ENCODE measurements around the gene MTURN.

Gene MTURN

GRCh38 chr7:30171766-30172447, 37.1 kb downstream of the MTURN start:
- H3K4me3 ChIP-seq (ENCODE audit: low read depth, low read length): no peak overlapping the region
- no peak for DNase-seq (ENCODE audit: low read depth)
- TF ChIP-seq, protein P1, sequence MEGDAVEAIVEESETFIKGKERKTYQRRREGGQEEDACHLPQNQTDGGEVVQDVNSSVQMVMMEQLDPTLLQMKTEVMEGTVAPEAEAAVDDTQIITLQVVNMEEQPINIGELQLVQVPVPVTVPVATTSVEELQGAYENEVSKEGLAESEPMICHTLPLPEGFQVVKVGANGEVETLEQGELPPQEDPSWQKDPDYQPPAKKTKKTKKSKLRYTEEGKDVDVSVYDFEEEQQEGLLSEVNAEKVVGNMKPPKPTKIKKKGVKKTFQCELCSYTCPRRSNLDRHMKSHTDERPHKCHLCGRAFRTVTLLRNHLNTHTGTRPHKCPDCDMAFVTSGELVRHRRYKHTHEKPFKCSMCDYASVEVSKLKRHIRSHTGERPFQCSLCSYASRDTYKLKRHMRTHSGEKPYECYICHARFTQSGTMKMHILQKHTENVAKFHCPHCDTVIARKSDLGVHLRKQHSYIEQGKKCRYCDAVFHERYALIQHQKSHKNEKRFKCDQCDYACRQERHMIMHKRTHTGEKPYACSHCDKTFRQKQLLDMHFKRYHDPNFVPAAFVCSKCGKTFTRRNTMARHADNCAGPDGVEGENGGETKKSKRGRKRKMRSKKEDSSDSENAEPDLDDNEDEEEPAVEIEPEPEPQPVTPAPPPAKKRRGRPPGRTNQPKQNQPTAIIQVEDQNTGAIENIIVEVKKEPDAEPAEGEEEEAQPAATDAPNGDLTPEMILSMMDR (IDR thresholded peaks at IDR 0.05; ENCODE audit: low read depth, low read length, missing control alignments): no peak

DNA sequence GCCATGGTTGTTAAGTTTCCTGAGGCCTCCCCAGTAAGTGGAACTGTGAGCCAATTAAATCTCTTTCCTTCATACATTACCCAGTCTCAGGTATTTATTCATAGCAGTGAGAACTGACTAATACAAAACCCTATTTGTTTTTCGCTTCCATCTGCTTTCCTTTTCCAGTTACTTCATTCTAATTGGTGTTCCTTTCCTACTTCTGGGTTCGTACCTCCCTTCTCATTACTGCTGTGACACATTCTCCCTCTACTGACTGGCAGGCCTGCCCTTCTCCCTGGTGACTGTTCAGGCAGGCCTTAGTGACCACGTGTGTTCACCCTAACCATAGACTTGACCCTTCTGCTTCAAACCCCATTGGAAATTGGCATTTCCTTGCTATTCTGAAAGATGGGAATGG, 37.7 kb downstream of the MTURN start:
- DNase-seq (ENCODE audit: low read depth): no peak
- TF ChIP-seq, protein P1 (IDR thresholded peaks at IDR 0.05; ENCODE audit: low read depth, low read length, missing control alignments): no peak
- H3K4me3 ChIP-seq (ENCODE audit: low read depth, low read length): no peak overlapping the region

DNA sequence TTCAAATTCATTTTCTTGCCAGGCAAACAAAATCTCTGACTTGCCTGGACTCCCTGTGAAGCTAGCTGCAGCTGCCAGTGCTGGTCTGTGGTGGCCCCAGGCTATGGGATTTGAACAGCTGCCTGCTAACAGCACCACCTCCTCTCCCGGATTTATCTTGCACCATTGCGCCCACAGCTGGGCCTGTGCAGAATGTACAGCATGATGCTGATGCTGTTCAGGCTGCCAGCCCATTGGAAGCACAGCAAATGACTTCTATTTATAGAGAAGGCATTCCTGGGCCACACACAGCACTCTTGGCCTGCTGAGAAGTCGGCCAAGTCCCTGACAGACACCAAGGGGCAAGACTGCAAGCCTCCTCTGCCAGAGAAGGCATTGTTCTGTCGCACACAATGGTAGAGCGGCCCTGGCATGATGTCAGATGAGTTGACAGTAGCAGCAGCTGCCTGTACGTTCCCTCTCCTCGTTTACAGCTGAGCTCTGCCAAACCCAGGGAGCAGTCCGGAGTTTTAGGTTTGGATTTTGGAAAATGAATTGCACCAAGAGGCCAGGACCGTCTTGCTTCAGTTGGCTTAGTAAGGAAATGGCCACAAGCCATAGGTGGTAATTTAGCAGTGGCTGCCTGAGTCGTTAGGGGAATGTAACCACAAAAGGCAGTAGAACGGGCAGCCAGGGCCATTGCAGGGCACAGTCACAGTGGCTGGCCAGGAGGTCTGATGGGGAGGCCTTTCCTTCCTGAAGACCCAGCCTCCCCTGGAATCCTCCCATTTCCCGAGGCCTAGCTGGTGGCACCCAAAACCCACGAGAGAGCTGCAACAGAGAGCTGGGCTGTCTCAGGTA, 38.5 kb downstream of the MTURN start:
- TF ChIP-seq, protein P1 (IDR thresholded peaks at IDR 0.05; ENCODE audit: low read depth, low read length, missing control alignments): no peak
- no peak overlapping the region for H3K4me3 ChIP-seq (ENCODE audit: low read depth, low read length)
- DNase-seq (ENCODE audit: low read depth): no peak

GRCh38 chr7:30175180-30175579, 40.4 kb downstream of the MTURN start:
- TF ChIP-seq, protein P1 (IDR thresholded peaks at IDR 0.05; ENCODE audit: low read depth, low read length, missing control alignments): no peak
- DNase-seq (ENCODE audit: low read depth): no peak

DNA sequence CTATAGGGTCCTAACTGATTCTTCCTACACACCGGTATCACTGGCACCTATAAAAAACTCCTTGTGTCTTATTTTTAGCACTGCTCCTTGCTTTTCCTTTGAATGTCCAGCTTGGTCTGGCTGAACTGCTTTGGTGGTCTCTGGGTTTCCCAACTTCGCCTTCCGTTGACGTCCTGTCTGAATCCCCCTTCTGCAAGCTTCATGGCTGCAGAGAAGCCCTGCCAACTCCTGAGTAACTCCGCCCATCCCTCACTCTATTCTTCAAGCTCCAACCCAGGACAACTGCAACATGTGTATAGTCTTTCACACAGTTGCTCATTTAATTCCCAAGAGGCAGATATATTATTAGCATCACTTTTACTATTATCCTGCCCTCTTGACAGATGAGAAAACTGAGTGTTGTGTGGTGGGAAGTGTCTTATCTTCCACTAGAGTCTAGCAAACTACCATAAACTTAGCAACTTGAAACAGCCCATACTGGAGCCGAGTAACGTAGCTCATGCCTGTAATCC, 40.9 kb downstream of the MTURN start:
- no peak for DNase-seq (ENCODE audit: low read depth)
- no peak overlapping the region for H3K4me3 ChIP-seq (ENCODE audit: low read depth, low read length)
- TF ChIP-seq, protein P1 (IDR thresholded peaks at IDR 0.05; ENCODE audit: low read depth, low read length, missing control alignments): no peak

More at GRCh38 chr7:30175180-30175579, 40.4 kb downstream of the MTURN start:
- H3K4me3 ChIP-seq (ENCODE audit: low read depth, low read length): no peak overlapping the region

GRCh38 chr7:30176463-30177109, 41.8 kb downstream of the MTURN start:
- no peak for DNase-seq (ENCODE audit: low read depth)
- H3K4me3 ChIP-seq (ENCODE audit: low read depth, low read length): no peak overlapping the region
- TF ChIP-seq, protein P1 (IDR thresholded peaks at IDR 0.05; ENCODE audit: low read depth, low read length, missing control alignments): no peak
